HepG2 (cell line): ENCODE results near the gene NOL4L. TPM values are rescaled to one million over a fixed set of nuclear protein-coding genes. Genes with fewer than 3 reads are reported as not detected.

Experiments
- CHD2 ChIP-seq: IDR thresholded peaks from 2 replicates; pipeline ENCODE4 v1.6.1; 2011; ENCODE audit warnings: low read depth, low read length, improper control_type of control experiment
- DR1 ChIP-seq: sonication (generic); formaldehyde crosslinking; IDR thresholded peaks from 2 replicates; pipeline ENCODE4 v1.8.0; 2021; ENCODE audit warnings: mild to moderate bottlenecking, missing genetic modification reagents, inconsistent platforms
- IRF2 ChIP-seq: IDR thresholded peaks from 2 replicates; pipeline ENCODE4 v1.6.1; 2018; ENCODE audit warnings: missing genetic modification reagents, missing compliant biosample characterization
- MEIS2 ChIP-seq: sonication (generic); formaldehyde crosslinking; IDR thresholded peaks from 2 replicates; pipeline ENCODE4 v1.9.0; 2021; ENCODE audit warnings: mild to moderate bottlenecking, missing genetic modification reagents
- MYC ChIP-seq: sonication (generic); formaldehyde crosslinking; IDR thresholded peaks from 2 replicates; pipeline ENCODE4 v1.9.0; 2021; ENCODE audit warnings: missing genetic modification reagents, borderline replicate concordance
- NFRKB ChIP-seq: fragments of 450-650 bp; IDR thresholded peaks from 2 replicates; pipeline ENCODE4 v1.6.1; 2017
- PHF20 ChIP-seq: sonication (generic); formaldehyde crosslinking; IDR thresholded peaks from 2 replicates; pipeline ENCODE4 v1.5.0; 2020; ENCODE audit warnings: mild to moderate bottlenecking, missing genetic modification reagents
- PHF5A ChIP-seq: IDR thresholded peaks from one replicate; pipeline ENCODE4 v1.6.1; 2018; ENCODE audit warnings: low read depth, missing genetic modification reagents; ENCODE audit not compliant: unreplicated experiment
- PHF8 ChIP-seq: sonication (generic); formaldehyde crosslinking; IDR thresholded peaks from 2 replicates; pipeline ENCODE4 v1.5.0; 2020; ENCODE audit warnings: missing genetic modification reagents
- PPARG ChIP-seq: conservative IDR thresholded peaks from 2 replicates; pipeline ENCODE4 v1.6.1; 2016; ENCODE audit warnings: missing biosample characterization, missing genetic modification reagents
- RBM22 ChIP-seq: fragments of 200-400 bp; formaldehyde crosslinking; optimal IDR thresholded peaks from 2 replicates; pipeline ENCODE3; 2017; ENCODE audit warnings: mild to moderate bottlenecking, low read length, moderate library complexity
- REXO4 ChIP-seq: sonication (generic); formaldehyde crosslinking; IDR thresholded peaks from 2 replicates; pipeline ENCODE4 v1.8.0; 2022; ENCODE audit warnings: missing genetic modification reagents, mild to moderate bottlenecking, borderline replicate concordance
- SOX5 ChIP-seq: IDR thresholded peaks from 2 replicates; pipeline ENCODE4 v1.6.1; 2016; ENCODE audit warnings: borderline replicate concordance
- TCF7L2 ChIP-seq: IDR thresholded peaks from 2 replicates; pipeline ENCODE4 v1.6.1; 2011; ENCODE audit warnings: mild to moderate bottlenecking, low read depth, low read length, moderate library complexity
- TEAD3 ChIP-seq: optimal IDR thresholded peaks from 2 replicates; pipeline ENCODE3; 2016; ENCODE audit warnings: borderline replicate concordance
- ZFP36 ChIP-seq: fragments of 150-350 bp; IDR thresholded peaks from 2 replicates; pipeline ENCODE4 v1.6.1; 2018; ENCODE audit warnings: borderline replicate concordance, low read length, low read depth; ENCODE audit not compliant: partially characterized antibody
- ZNF121 ChIP-seq: sonication (generic); formaldehyde crosslinking; IDR thresholded peaks from 2 replicates; pipeline ENCODE4 v1.5.0; 2020; ENCODE audit warnings: mild to moderate bottlenecking, missing genetic modification reagents
- ZNF3 ChIP-seq: IDR thresholded peaks from 2 replicates; pipeline ENCODE4 v1.7.0; 2017; ENCODE audit warnings: inconsistent platforms
- ZNF510 ChIP-seq: sonication (generic); formaldehyde crosslinking; IDR thresholded peaks from 2 replicates; pipeline ENCODE4 v1.4.0; 2020; ENCODE audit warnings: low read depth, mild to moderate bottlenecking, missing genetic modification reagents
- ZNF724P ChIP-seq: sonication (generic); formaldehyde crosslinking; IDR thresholded peaks from 2 replicates; pipeline ENCODE4 v1.8.0; 2022; ENCODE audit warnings: missing genetic modification reagents, borderline replicate concordance
- polyA plus RNA-seq, 8 experiments: library from polyadenylated mRNA; depleted of rRNA in 3 of 8; stranded (reverse) in 7 of 8; unstranded in 1 of 8; fragments of >200 nt; fragmentation: Illumina TruSeq in 4 of 8; extraction: Trizol in 4 of 8; gene quantifications; 2 replicates each; pipeline versions ENCODE4 v1.2.1 to v1.2.3, GENCODE V29; 2011 to 2016; ENCODE audit warnings: low read depth in 4 of 8, missing spikeins in 1 of 8, mixed read lengths in 1 of 8; ENCODE audit not compliant: insufficient read depth in 1 of 8
- total RNA-seq, 5 experiments: library from RNA; depleted of rRNA; stranded (reverse); fragments of >200 nt; fragmentation: Illumina TruSeq; extraction: Trizol; gene quantifications; 2 replicates each; pipeline ENCODE4 v1.2.3, GENCODE V29; 2016; ENCODE audit warnings: low read depth in 1 of 5
- TF ChIP-seq, protein P1 (sequence below): sonication (generic); formaldehyde crosslinking; IDR thresholded peaks from 2 replicates; pipeline ENCODE4 v1.4.0; 2020; ENCODE audit warnings: missing genetic modification reagents, low read depth, mild to moderate bottlenecking, borderline replicate concordance
- TF ChIP-seq, protein P2 (sequence below): sonication (generic); formaldehyde crosslinking; IDR thresholded peaks from 2 replicates; pipeline ENCODE4 v1.4.0; 2020; ENCODE audit warnings: missing genetic modification reagents
- TF ChIP-seq, protein P3 (sequence below): sonication (generic); formaldehyde crosslinking; IDR thresholded peaks from 2 replicates; pipeline ENCODE4 v1.5.0; 2020; ENCODE audit warnings: missing genetic modification reagents, mild to moderate bottlenecking, borderline replicate concordance
- TF ChIP-seq, protein P4 (sequence below): sonication (generic); formaldehyde crosslinking; IDR thresholded peaks from 2 replicates; pipeline ENCODE4 v1.8.1; 2023; ENCODE audit warnings: mild to moderate bottlenecking, missing genetic modification reagents

NOL4L gene
- total and polyA plus RNA-seq, 2 of the 13 experiments (the other 11 are each of a cell fraction or from before 2014, with no cell fraction given), result 16.6 to 35.4 TPM

DNA sequence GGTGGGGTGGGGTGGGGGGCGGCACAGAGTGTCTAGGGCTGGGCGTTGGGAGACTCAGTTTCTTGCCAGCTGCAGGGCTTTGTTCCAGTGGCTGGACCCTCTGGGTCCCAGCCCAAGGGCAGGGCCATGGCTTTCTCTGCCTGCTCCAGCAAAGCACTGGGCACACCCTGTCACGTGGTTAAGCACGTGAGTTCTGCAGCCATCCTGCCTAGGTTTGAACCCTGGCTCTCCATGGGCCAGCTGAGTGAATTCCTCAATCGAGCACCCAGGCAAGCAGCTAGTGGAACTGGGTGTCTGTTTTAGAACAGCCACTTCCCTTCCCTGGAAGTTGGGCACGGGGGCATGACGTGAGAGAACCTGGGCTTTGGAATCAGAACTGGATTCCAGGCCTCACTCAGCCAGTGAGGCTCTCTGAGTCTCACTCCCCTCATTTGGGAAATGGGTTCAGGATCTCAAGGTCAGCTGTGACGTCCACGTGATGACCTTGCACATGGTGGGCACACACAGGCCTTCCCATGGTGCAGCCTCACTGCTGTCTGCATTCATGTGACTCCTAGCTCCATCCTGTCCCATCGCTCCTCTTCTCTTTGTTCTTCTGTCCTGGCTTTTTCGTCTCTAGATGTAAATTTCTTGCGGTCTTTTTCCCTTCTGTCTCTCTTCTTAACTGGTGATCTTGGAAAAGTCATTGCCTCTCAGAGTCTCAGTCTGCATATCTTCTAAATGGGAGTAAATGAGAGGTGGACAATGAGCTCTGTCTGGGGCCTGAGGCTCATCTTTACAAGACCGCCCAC, 45.9 kb downstream of the NOL4L start (continued):
- TF ChIP-seq, protein P1, sequence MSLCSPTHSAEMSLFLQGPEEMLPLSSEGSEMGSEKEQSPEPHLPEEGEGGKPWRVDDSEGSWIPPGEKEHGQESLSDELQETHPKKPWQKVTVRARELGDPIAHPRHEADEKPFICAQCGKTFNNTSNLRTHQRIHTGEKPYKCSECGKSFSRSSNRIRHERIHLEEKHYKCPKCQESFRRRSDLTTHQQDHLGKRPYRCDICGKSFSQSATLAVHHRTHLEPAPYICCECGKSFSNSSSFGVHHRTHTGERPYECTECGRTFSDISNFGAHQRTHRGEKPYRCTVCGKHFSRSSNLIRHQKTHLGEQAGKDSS (CRISPR knock-in tag), result peak; percentile 66; the same call in 1 of the 2 replicates
- TF ChIP-seq TEAD3, result peak; percentile 87
- TF ChIP-seq DR1 (CRISPR knock-in tag), result no peak
- TF ChIP-seq MYC, result peak; percentile 77
- peak; percentile 64; the same call in 1 of the 2 replicates for TF ChIP-seq ZNF121 (CRISPR knock-in tag)
- no peak for TF ChIP-seq NFRKB
- 0 out of 2 replicates have a peak, but pooled peaks have one; percentile 48 for TF ChIP-seq ZNF510 (CRISPR knock-in tag)
- TF ChIP-seq ZNF3, result peak; percentile 15; the same call in 1 of the 2 replicates
- no peak; the same call in 1 of the 2 replicates for TF ChIP-seq ZNF724P
- no peak for TF ChIP-seq TCF7L2
- TF ChIP-seq, protein P2, sequence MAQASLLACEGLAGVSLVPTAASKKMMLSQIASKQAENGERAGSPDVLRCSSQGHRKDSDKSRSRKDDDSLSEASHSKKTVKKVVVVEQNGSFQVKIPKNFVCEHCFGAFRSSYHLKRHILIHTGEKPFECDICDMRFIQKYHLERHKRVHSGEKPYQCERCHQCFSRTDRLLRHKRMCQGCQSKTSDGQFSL (CRISPR knock-in tag), result no peak
- TF ChIP-seq SOX5 (CRISPR knock-in tag), result peak; percentile 13; the same call in 1 of the 2 replicates
- no peak for TF ChIP-seq REXO4 (CRISPR knock-in tag)
- TF ChIP-seq, protein P3, sequence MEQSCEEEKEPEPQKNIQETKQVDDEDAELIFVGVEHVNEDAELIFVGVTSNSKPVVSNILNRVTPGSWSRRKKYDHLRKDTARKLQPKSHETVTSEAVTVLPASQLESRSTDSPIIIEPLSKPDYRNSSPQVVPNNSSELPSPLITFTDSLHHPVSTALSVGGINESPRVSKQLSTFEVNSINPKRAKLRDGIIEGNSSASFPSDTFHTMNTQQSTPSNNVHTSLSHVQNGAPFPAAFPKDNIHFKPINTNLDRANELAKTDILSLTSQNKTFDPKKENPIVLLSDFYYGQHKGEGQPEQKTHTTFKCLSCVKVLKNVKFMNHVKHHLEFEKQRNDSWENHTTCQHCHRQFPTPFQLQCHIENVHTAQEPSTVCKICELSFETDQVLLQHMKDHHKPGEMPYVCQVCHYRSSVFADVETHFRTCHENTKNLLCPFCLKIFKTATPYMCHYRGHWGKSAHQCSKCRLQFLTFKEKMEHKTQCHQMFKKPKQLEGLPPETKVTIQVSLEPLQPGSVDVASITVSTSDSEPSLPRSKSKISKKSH (CRISPR knock-in tag), result 0 out of 2 replicates have a peak, but pooled peaks have one; percentile 62
- TF ChIP-seq PPARG, result peak; percentile 44; the same call in 1 of the 2 replicates
- TF ChIP-seq RBM22, result no peak
- TF ChIP-seq PHF8 (CRISPR knock-in tag), result peak; percentile 33; the same call in 1 of the 2 replicates
- TF ChIP-seq ZFP36, result no peak
- no peak for TF ChIP-seq CHD2
- TF ChIP-seq PHF20 (CRISPR knock-in tag), result 0 out of 2 replicates have a peak, but pooled peaks have one; percentile 23
- no peak for TF ChIP-seq MEIS2
- TF ChIP-seq, protein P4, sequence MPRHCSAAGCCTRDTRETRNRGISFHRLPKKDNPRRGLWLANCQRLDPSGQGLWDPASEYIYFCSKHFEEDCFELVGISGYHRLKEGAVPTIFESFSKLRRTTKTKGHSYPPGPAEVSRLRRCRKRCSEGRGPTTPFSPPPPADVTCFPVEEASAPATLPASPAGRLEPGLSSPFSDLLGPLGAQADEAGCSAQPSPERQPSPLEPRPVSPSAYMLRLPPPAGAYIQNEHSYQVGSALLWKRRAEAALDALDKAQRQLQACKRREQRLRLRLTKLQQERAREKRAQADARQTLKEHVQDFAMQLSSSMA, result peak; percentile 4
- peak; percentile 68 for TF ChIP-seq IRF2 (CRISPR knock-in tag)
- TF ChIP-seq PHF5A (CRISPR knock-in tag), result no peak
